GM12872 (cell line): Measurements from ENCODE around the gene OR2A5.

Experiments
- TF ChIP-seq, protein P1 (sequence below): IDR thresholded peaks from 3 replicates; pipeline ENCODE4 v1.5.1; 2011; ENCODE audit warnings: low read depth, mild to moderate bottlenecking, low read length, moderate library complexity; ENCODE audit not compliant: insufficient read depth

OR2A5 gene

GRCh38 chr7:144026203-144026883, 22.4 kb upstream of the OR2A5 start:
- TF ChIP-seq, protein P1, sequence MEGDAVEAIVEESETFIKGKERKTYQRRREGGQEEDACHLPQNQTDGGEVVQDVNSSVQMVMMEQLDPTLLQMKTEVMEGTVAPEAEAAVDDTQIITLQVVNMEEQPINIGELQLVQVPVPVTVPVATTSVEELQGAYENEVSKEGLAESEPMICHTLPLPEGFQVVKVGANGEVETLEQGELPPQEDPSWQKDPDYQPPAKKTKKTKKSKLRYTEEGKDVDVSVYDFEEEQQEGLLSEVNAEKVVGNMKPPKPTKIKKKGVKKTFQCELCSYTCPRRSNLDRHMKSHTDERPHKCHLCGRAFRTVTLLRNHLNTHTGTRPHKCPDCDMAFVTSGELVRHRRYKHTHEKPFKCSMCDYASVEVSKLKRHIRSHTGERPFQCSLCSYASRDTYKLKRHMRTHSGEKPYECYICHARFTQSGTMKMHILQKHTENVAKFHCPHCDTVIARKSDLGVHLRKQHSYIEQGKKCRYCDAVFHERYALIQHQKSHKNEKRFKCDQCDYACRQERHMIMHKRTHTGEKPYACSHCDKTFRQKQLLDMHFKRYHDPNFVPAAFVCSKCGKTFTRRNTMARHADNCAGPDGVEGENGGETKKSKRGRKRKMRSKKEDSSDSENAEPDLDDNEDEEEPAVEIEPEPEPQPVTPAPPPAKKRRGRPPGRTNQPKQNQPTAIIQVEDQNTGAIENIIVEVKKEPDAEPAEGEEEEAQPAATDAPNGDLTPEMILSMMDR, result no peak

- TF ChIP-seq, protein P1, result no peak
These were observed 21.7 kb upstream of the OR2A5 start for GRCh38 chr7:144027070-144027469.

GRCh38 chr7:144027974-144028373, 20.8 kb upstream of the OR2A5 start:
- TF ChIP-seq, protein P1, result no peak

GRCh38 chr7:144028547-144028946, 20.2 kb upstream of the OR2A5 start:
- TF ChIP-seq, protein P1, result no peak

DNA sequence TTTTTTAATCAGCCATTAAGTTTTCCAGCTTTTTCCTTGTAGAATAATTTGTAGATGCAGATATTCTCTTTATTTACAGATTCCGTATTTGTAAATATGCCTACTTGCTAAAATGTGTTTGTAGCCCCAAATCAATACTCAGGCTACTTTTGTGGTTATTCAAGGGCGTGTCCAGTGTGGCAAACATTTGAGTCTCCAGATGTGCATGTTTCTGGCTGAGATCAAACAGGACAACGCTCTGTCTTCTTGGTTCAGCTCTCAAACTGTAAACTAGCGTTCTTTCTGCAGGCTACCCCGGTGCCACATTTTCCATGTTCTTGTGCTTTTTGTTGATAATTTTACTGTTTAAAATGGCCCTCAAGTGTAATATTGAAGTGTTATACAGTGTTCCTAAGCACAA, 16.2 kb upstream of the OR2A5 start:
- TF ChIP-seq, protein P1, result no peak

GRCh38 chr7:144032985-144033709, 15.6 kb upstream of the OR2A5 start:
- TF ChIP-seq, protein P1, result no peak

GRCh38 chr7:144035385-144035784, 13.4 kb upstream of the OR2A5 start:
- TF ChIP-seq, protein P1, result no peak
